GM23338 (cell line): Measurements from ENCODE around the gene RAMP1. TPM values are rescaled to one million over a fixed set of nuclear protein-coding genes. Genes with fewer than 3 reads are reported as not detected.

Experiments
- ATAC-seq: fragments of 200-7000 bp; cut with Tn5 transposase; 3 replicates; pipeline ENCODE4 v1.9.1; 2020
- DNase-seq: peaks from one replicate; pipeline ENCODE4 v3.0.0-alpha.2; 2015; ENCODE audit warnings: low spot score
- H2AFZ ChIP-seq: fragments of 200-600 bp; sonication (generic); 2 replicates; pipeline ENCODE4 v1.8.0; 2016; ENCODE audit warnings: antibody characterized with exemption, mild to moderate bottlenecking, moderate library complexity
- H3F3A ChIP-seq: fragments of 200-600 bp; sonication (generic); replicated peaks from 2 replicates; pipeline ENCODE4 v1.8.0; 2017; ENCODE audit warnings: antibody characterized with exemption, mixed run types, low read depth
- H3K27ac ChIP-seq: fragments of 200-600 bp; sonication (generic); 2 replicates; pipeline ENCODE4 v1.6.1; 2016; ENCODE audit warnings: low read depth
- H3K27me3 ChIP-seq: fragments of 200-600 bp; sonication (generic); 2 replicates; pipeline ENCODE4 v1.8.0; 2016; ENCODE audit warnings: mild to moderate bottlenecking, mixed run types, moderate library complexity; ENCODE audit not compliant: insufficient read depth
- H3K36me3 ChIP-seq: fragments of 200-600 bp; sonication (generic); 2 replicates; pipeline ENCODE4 v1.8.0; 2016; ENCODE audit warnings: mild to moderate bottlenecking; ENCODE audit not compliant: insufficient read depth
- H3K4me1 ChIP-seq: fragments of 200-600 bp; sonication (generic); 2 replicates; pipeline ENCODE4 v1.8.0; 2016; ENCODE audit warnings: mild to moderate bottlenecking, moderate library complexity; ENCODE audit not compliant: insufficient read depth
- H3K4me2 ChIP-seq: fragments of 200-600 bp; sonication (generic); 2 replicates; pipeline ENCODE4 v1.7.1; 2017; ENCODE audit warnings: mixed run types
- H3K4me3 ChIP-seq: fragments of 200-600 bp; sonication (generic); 2 replicates; pipeline ENCODE4 v1.6.1; 2016; ENCODE audit warnings: mixed run types
- H3K79me2 ChIP-seq: fragments of 200-600 bp; sonication (generic); replicated peaks from 2 replicates; pipeline ENCODE4 v1.8.0; 2017; ENCODE audit warnings: mild to moderate bottlenecking; ENCODE audit not compliant: insufficient read depth
- H3K9me2 ChIP-seq: fragments of 200-600 bp; sonication (generic); 2 replicates; pipeline ENCODE4 v1.8.0; 2017; ENCODE audit not compliant: insufficient read depth
- H4K20me1 ChIP-seq: fragments of 200-600 bp; sonication (generic); replicated peaks from 2 replicates; pipeline ENCODE4 v1.8.0; 2017; ENCODE audit warnings: mild to moderate bottlenecking; ENCODE audit not compliant: insufficient read depth
- H3K27ac Mint-ChIP-seq: 2 replicates; pipeline ENCODE4 v1.8.0; 2020; ENCODE audit warnings: inconsistent platforms, mild to moderate bottlenecking, moderate library complexity, mixed read lengths
- H3K27me3 Mint-ChIP-seq: 3 replicates; pipeline ENCODE4 v1.8.0; 2022; ENCODE audit warnings: low read depth, mild to moderate bottlenecking, moderate library complexity, mixed read lengths, inconsistent platforms; ENCODE audit not compliant: insufficient read depth, poor library complexity
- H3K36me3 Mint-ChIP-seq: 3 replicates; pipeline ENCODE4 v1.8.0; 2021; ENCODE audit warnings: low read depth, mild to moderate bottlenecking, inconsistent platforms, moderate library complexity, mixed read lengths
- H3K4me1 Mint-ChIP-seq: 3 replicates; pipeline ENCODE4 v1.8.0; 2020; ENCODE audit warnings: mild to moderate bottlenecking, inconsistent platforms, mixed read lengths
- H3K4me3 Mint-ChIP-seq: 3 replicates; pipeline ENCODE4 v1.8.0; 2021; ENCODE audit warnings: moderate library complexity, mild to moderate bottlenecking, inconsistent platforms, mixed read lengths
- H3K9me3 Mint-ChIP-seq: 3 replicates; pipeline ENCODE4 v1.8.0; 2020; ENCODE audit warnings: moderate library complexity, mild to moderate bottlenecking, inconsistent platforms, mixed read lengths
- CTCF ChIP-seq, 2 experiments: fragments of 200-600 bp in 1 of 2; sonication (generic) in 1 of 2; conservative IDR thresholded peaks; 2 replicates each; pipeline versions ENCODE4 v1.5.1 to v1.6.1; 2016 to 2017; ENCODE audit warnings: antibody characterized with exemption in 2 of 2, low read depth in 2 of 2, mild to moderate bottlenecking in 2 of 2, moderate library complexity in 1 of 2
- ETS1 ChIP-seq: IDR thresholded peaks from 2 replicates; pipeline ENCODE4 v1.6.1; 2016; ENCODE audit warnings: antibody characterized with exemption
- EZH2phosphoT487 ChIP-seq: fragments of 200-600 bp; sonication (generic); IDR thresholded peaks from one replicate; pipeline ENCODE4 v1.8.1; 2018; ENCODE audit warnings: antibody characterized with exemption; ENCODE audit not compliant: unreplicated experiment
- JUNB ChIP-seq: IDR thresholded peaks from one replicate; pipeline ENCODE4 v1.6.1; 2016; ENCODE audit warnings: antibody characterized with exemption; ENCODE audit not compliant: unreplicated experiment
- NANOG ChIP-seq: IDR thresholded peaks from 2 replicates; pipeline ENCODE4 v1.6.1; 2016; ENCODE audit warnings: antibody characterized with exemption, borderline replicate concordance
- POLR2AphosphoS5 ChIP-seq: IDR thresholded peaks from 2 replicates; pipeline ENCODE4 v1.6.1; 2016; ENCODE audit warnings: antibody characterized with exemption, low read depth
- REST ChIP-seq: IDR thresholded peaks from one replicate; pipeline ENCODE4 v1.6.1; 2018; ENCODE audit warnings: antibody characterized with exemption; ENCODE audit not compliant: unreplicated experiment
- ZNF331 ChIP-seq: fragments of 250-450 bp; sonication (Bioruptor Pico); IDR thresholded peaks from 2 replicates; pipeline ENCODE4 v1.5.0; 2020; ENCODE audit warnings: low read depth, mild to moderate bottlenecking, moderate library complexity
- ZNF462 ChIP-seq: fragments of 250-450 bp; sonication (Bioruptor Pico); IDR thresholded peaks from 2 replicates; pipeline ENCODE4 v1.5.0; 2020; ENCODE audit warnings: mild to moderate bottlenecking, moderate library complexity
- polyA plus RNA-seq: library from polyadenylated mRNA; unstranded; fragments of >200 nt; fragmentation: Nextera tagmentation; extraction: Ambion mirVana; gene quantifications from 2 replicates; pipeline ENCODE4 v1.2.1, GENCODE V29; 2016
- total RNA-seq: library from RNA; depleted of rRNA; stranded (reverse); fragments of >200 nt; shearing (Covaris generic); gene quantifications from 2 replicates; pipeline ENCODE4 v1.2.3, GENCODE V29; 2014

Gene RAMP1
- total and polyA plus RNA-seq, 2 experiments from 2014 or later = 1.7 to 3.3 TPM

- TF ChIP-seq POLR2AphosphoS5 (no peak), ETS1 (no peak), ZNF331 (no peak), NANOG (no peak)
Observed at GRCh38 chr2:237874585-237875161, 15.2 kb downstream of the RAMP1 start (continued).

GRCh38 chr2:237875256-237876060 is 16.0 kb downstream of the RAMP1 start:
- Histone ChIP-seq H3K9me2 (no peaks in the 10 kb centered on the region), H3F3A (no peaks in the 10 kb centered on the region), H3K27ac (no peak overlapping the region), H3K4me3 (no peak overlapping the region), H2AFZ (no peak overlapping the region), H4K20me1 (no peaks in the 10 kb centered on the region), H3K36me3 (no peaks in the 10 kb centered on the region), H3K4me2 (no peak overlapping the region), H3K4me1 (no peaks in the 10 kb centered on the region), H3K79me2 (no peaks in the 10 kb centered on the region), H3K27me3 (no peaks in the 10 kb centered on the region)
- no peak for ATAC-seq
- Mint-ChIP-seq H3K9me3 (peaks cover 2% of the 10 kb centered on the region; the same call in 1 of the 3 replicates), H3K27ac (no peak overlapping the region), H3K4me3 (no peak overlapping the region), H3K36me3 (no peaks in the 10 kb centered on the region; the same call in 2 of the 3 replicates), H3K4me1 (peaks cover 6% of the 10 kb centered on the region), H3K27me3 (peaks cover 7% of the 10 kb centered on the region)
- no peak for DNase-seq
- no peak for TF ChIP-seq ZNF462 (CRISPR knock-in tag)
- TF ChIP-seq JUNB = no peak
- no peak for TF ChIP-seq POLR2AphosphoS5
- no peak for TF ChIP-seq CTCF (conservative IDR thresholded peaks at IDR 0.05; ENCODE audit: low read depth in 2 of 2)
- no peak for TF ChIP-seq ZNF331
- no peak for TF ChIP-seq ETS1
- no peak for TF ChIP-seq EZH2phosphoT487
- TF ChIP-seq REST = no peak
